ENCODE results near the gene SORBS2.

- TF ChIP-seq CTCF (IDR thresholded peaks at IDR 0.05) (no peak), EZH2 (IDR thresholded peaks at IDR 0.05; ENCODE audit: borderline replicate concordance, insufficient read depth, low read depth, low read length, poor library complexity, severe bottlenecking) (no peak)
Measured at GRCh38 chr4:185742766-185743165, 69.2 kb downstream of the SORBS2 start.
